ENCODE measurements around the gene PITPNM1.
A peak's percentile ranks its signal among the peaks of the same experiment; 100 is the strongest.
"Not testable (repeated sequence)": the region's sequence is repeated elsewhere in the genome, so short reads cannot be mapped to it uniquely, and the experiment has no call there.

The PITPNM1 gene

DNA sequence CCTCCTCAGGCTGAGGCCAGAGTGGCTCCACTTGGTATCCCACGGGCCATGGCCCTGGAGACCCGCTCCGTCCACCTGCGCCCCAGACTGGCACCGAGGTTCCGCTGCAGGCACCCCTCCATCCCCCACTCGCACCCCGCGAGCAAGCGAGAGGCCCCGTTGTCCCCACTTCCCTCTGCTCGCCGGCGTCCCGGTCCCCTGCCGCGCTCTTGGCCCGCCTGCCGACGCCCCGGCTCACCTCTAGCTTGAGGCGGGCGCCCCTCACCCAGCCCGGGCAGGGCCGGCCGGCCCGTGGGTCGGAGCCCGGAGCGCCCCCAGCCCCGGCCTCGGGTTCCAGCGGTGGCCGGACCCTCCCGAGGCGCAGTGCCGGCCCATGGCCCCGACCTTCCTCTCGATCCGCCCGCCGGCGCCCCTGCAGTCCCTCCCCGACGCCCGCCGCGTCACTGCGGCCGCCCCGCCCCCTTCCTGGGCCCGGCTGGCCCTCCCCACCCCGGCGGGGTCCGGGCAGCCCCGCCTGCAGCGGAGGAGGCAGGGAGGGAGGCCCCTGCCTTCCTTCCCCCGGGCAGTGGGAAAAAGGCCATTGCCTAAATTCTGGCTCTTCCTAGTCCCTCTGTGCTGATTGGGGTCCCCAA is at the start of gene PITPNM1:
Gene PITPNM1, minus strand, starts transcription at position 414 of the 632 bp plus-strand sequence. CDS start 1,183 bp downstream, outside the sequence.
- peak; percentile 58 for DNase-seq (ENCODE audit: low read depth)
- peak within 1 kb of the TSS; percentile 76 for H3K4me3 ChIP-seq (replicated peaks; ENCODE audit: low read depth, low read length)
- TF ChIP-seq, protein P1, sequence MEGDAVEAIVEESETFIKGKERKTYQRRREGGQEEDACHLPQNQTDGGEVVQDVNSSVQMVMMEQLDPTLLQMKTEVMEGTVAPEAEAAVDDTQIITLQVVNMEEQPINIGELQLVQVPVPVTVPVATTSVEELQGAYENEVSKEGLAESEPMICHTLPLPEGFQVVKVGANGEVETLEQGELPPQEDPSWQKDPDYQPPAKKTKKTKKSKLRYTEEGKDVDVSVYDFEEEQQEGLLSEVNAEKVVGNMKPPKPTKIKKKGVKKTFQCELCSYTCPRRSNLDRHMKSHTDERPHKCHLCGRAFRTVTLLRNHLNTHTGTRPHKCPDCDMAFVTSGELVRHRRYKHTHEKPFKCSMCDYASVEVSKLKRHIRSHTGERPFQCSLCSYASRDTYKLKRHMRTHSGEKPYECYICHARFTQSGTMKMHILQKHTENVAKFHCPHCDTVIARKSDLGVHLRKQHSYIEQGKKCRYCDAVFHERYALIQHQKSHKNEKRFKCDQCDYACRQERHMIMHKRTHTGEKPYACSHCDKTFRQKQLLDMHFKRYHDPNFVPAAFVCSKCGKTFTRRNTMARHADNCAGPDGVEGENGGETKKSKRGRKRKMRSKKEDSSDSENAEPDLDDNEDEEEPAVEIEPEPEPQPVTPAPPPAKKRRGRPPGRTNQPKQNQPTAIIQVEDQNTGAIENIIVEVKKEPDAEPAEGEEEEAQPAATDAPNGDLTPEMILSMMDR (IDR thresholded peaks at IDR 0.05; ENCODE audit: low read length, missing control alignments): no peak

DNA sequence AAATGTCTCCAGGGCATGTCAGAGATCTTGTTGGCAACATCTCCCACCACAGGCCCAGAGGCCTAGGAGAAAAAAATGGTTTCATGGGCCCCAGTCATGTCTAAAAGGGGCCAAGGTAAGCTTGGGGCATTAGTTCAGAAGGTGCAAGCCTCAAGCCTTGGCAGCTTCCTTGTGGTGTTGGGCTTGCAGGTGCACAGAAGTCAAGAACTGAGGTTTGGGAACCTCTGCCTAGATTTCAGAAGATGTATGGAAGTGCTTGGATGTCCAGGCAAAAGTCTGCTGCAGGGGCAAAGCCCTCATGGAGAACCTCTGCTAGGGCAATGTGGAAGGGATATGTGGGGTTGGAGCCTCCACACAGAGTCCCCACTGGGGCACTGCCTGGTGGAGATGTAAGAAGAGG is 46.5 kb upstream of the PITPNM1 start:
- not testable (repeated sequence) for H3K4me3 ChIP-seq (replicated peaks; ENCODE audit: low read depth, low read length); DNase-seq (ENCODE audit: low read depth)

DNA sequence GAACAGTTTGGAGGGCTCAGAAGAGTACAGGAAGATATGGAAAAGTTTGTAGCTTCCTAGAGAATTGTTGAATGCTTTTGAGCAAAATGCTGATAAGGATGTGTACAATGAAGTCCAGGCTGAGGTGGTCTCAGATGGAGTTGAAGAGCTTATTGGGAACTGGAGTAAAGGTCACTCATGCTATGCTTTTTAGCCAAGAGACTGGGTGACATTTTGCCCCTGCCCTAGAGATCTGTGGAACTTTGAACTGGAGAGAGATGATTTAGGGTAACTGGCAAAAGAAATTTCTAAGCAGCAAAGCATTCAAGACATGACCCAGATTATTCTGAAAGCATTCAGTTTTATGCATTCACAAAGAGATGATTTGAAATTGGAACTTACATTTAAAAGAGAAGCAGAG is 46.0 kb upstream of the PITPNM1 start:
- H3K4me3 ChIP-seq (replicated peaks; ENCODE audit: low read depth, low read length): no peak overlapping the region
- TF ChIP-seq, protein P1 (IDR thresholded peaks at IDR 0.05; ENCODE audit: low read length, missing control alignments): no peak
- DNase-seq (ENCODE audit: low read depth): no peak

DNA sequence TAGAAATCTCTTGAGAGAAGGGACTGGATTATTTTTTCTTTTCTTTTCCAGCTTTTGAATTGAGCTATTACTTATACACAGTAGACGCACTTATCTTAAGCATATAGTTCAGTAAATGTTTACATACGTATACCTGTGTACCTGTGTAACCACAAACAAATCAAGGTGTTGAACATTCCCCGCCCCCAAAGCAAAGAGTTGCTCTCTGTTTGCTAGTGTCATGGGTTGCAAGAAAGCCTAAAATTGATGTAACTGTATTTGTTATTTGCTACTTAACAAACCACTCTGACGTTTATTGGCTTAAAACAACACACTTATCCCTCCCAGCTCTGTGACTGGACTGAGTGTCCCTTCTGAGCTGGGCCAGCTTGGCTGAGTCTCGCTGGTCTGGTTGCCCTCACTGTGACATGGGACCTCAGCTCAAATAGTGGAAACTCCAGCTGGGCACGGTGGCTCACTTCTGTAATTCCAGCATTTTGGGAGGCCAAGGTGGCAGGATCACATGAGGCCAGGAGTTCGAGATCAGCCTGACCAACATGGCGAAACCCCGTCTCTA is 43.5 kb upstream of the PITPNM1 start:
- TF ChIP-seq, protein P1 (IDR thresholded peaks at IDR 0.05; ENCODE audit: low read length, missing control alignments): no peak
- no peak overlapping the region for H3K4me3 ChIP-seq (replicated peaks; ENCODE audit: low read depth, low read length)
- no peak for DNase-seq (ENCODE audit: low read depth)

DNA sequence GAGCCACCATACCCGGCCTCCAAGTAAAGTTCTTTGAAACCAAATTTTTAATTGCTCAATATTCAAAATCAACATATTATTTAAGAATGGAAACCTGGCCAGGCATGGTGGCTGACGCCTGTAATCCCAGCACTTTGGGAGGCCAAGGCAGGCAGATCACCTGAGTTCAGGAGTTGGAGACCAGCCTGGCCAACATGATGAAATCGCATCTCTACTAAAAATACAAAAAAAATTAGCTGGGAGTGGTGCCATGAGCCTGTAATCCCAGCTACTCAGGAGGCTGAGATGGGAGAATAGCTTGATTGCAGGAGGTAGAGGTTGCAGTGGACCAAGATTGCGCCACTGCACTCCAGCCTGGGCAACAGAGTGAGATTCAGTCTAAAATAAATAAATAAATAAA is 42.9 kb upstream of the PITPNM1 start:
- DNase-seq (ENCODE audit: low read depth): not testable (repeated sequence)

DNA sequence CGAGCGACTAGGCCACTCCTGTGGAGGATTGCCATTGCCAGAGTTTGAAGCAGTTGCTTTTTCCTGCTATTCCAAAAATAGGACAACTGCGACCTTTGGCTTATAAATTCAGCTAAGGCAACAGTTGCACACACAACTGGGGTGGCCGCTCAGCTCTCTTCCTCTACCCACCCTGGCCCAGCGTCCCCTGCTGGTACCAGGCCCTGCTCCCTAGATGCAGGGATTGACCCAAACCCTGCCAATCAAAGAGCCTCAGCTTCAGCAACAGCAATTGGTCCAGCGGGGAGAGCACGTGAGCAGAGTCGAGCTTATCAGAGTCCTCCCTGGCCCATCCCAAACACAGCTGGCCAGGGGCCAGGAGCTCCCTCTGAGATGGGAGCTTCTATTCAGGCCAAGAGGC is 40.1 kb upstream of the PITPNM1 start:
- TF ChIP-seq, protein P1 (IDR thresholded peaks at IDR 0.05; ENCODE audit: low read length, missing control alignments): no peak
- DNase-seq (ENCODE audit: low read depth): no peak
- H3K4me3 ChIP-seq (replicated peaks; ENCODE audit: low read depth, low read length): no peak overlapping the region

More for the DNA sequence above, 42.9 kb upstream of the PITPNM1 start:
- not testable (repeated sequence) for H3K4me3 ChIP-seq (replicated peaks; ENCODE audit: low read depth, low read length)

DNA sequence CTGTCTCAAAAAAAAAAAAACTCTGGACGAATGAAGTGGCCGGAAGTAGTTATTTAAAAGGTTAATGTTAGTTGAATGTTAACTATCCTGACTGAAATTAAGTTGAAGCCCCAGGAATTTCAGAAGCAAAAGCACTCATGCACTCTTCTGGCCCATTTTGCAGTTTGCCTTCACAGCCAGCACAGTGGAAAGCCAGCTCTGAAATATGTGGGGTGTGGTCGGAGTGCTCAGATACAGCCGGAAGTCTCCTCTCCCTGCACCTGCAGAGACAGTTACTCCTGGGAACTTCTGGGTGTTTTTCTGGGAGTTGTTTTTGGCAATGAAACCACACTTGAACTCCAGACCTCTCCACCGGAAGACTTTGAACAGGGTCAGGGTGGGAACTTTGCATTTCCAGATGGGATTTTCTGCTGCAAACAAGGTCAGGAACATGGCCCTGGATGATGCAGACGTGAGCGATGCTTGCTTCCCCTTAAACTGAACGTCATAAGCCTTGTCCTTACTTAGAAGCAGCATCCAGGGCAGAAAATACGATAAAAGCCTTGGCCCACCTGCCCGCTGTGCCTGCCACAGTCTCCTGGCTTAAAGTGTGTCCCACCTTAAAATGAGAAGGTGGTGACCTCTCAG is 39.6 kb upstream of the PITPNM1 start:
- TF ChIP-seq, protein P1 (IDR thresholded peaks at IDR 0.05; ENCODE audit: low read length, missing control alignments): no peak
- no peak overlapping the region for H3K4me3 ChIP-seq (replicated peaks; ENCODE audit: low read depth, low read length)
- DNase-seq (ENCODE audit: low read depth): no peak

DNA sequence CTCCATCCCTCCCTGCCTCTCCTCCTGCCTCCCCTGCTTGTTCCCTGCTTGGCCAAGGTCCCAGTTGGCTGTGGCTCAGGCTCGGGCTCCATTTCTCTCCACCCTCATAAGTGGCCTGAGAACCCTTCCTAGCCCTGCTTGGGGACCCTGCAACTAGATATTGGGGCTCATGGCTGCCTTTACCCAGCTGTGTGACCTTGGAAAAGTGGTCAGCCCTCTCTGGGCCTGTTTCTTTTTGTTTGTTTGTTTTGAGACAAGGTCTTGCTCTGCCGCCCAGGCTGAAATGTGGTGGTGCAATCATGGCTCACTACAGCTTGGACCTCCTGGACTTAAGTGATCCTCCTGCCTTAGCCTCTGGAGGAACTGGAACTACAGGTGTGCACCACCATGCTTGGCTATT is 38.4 kb upstream of the PITPNM1 start:
- TF ChIP-seq, protein P1 (IDR thresholded peaks at IDR 0.05; ENCODE audit: low read length, missing control alignments): no peak
- no peak overlapping the region for H3K4me3 ChIP-seq (replicated peaks; ENCODE audit: low read depth, low read length)
- DNase-seq (ENCODE audit: low read depth): no peak

Measured in fibroblast of pulmonary artery (primary cell).